Mammary epithelial cell (primary cell): ENCODE measurements around the gene SLC22A1.

Source experiments
- CTCF ChIP-seq, 2 donors: IDR thresholded peaks in 1 of 2; conservative IDR thresholded peaks in 1 of 2; 2 replicates each; pipeline ENCODE4 v1.5.1; 2011 to 2012; ENCODE audit warnings: inconsistent platforms in 2 of 2, low read length in 2 of 2, mild to moderate bottlenecking in 2 of 2, control low read depth in 1 of 2, low read depth in 1 of 2; ENCODE audit not compliant: insufficient read depth in 1 of 2; ENCODE audit errors: extremely low read depth in 1 of 2
- EZH2 ChIP-seq: IDR thresholded peaks from 2 replicates; pipeline ENCODE4 v1.6.1; 2012; ENCODE audit warnings: low read length, inconsistent platforms, borderline replicate concordance

- TF ChIP-seq CTCF (conservative IDR thresholded peaks at IDR 0.05 in 1 of 2, IDR thresholded peaks at IDR 0.05 in 1 of 2; ENCODE audit: extremely low read depth in 1 of 2, insufficient read depth in 1 of 2, low read depth in 1 of 2, low read length in 2 of 2): no peak
- no peak for TF ChIP-seq EZH2
Observed at GRCh38 chr6:160128125-160128683, 6.6 kb downstream of the SLC22A1 start.
